GM13977 (cell line): ENCODE data around the gene MAGI1.

Experiments
- DNase-seq: peaks from one replicate; pipeline ENCODE4 v3.0.0; 2012; ENCODE audit warnings: low spot score
- in situ Hi-C: fragments of 300-500 bp; cut with MboI; formaldehyde crosslinking; loops from one replicate; pipeline ENCODE4 v1.12.0; 2022; ENCODE audit warnings: low sequenced_read_pairs, low pct_unique_long_range_greater_than_20kb, mixed read lengths, inconsistent platforms; ENCODE audit not compliant: unreplicated experiment
- TF ChIP-seq, protein P1 (sequence below): IDR thresholded peaks from 2 replicates; pipeline ENCODE4 v1.5.1; 2012; ENCODE audit warnings: mild to moderate bottlenecking, control low read depth; ENCODE audit not compliant: insufficient read depth; ENCODE audit errors: extremely low read depth, missing control alignments

The MAGI1 gene

GRCh38 chr3:65490114-65490513, 548.6 kb downstream of the MAGI1 start:
- TF ChIP-seq, protein P1, sequence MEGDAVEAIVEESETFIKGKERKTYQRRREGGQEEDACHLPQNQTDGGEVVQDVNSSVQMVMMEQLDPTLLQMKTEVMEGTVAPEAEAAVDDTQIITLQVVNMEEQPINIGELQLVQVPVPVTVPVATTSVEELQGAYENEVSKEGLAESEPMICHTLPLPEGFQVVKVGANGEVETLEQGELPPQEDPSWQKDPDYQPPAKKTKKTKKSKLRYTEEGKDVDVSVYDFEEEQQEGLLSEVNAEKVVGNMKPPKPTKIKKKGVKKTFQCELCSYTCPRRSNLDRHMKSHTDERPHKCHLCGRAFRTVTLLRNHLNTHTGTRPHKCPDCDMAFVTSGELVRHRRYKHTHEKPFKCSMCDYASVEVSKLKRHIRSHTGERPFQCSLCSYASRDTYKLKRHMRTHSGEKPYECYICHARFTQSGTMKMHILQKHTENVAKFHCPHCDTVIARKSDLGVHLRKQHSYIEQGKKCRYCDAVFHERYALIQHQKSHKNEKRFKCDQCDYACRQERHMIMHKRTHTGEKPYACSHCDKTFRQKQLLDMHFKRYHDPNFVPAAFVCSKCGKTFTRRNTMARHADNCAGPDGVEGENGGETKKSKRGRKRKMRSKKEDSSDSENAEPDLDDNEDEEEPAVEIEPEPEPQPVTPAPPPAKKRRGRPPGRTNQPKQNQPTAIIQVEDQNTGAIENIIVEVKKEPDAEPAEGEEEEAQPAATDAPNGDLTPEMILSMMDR, result no peak
- in situ Hi-C loops, result no loop called here
- no peak for DNase-seq

DNA sequence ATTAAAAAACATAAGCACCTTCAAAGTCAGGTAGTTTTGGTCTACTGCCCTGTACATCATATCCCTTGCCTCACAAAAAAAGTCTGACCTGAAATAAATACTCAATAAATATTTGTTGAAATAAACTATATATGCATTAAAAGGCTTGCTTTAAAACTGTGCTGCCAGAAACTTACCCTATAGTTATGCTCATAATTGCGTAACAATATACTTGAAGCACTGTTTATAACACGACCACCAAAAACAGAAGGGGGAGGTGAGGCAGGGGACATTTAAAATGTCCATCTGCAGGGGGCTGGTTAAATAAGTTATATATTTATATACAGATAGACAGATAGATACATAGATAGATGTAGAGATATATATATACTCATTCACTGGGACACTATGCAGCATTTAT, 549.5 kb downstream of the MAGI1 start:
- TF ChIP-seq, protein P1, result no peak
- in situ Hi-C loops, result no loop called here
- no peak for DNase-seq

DNA sequence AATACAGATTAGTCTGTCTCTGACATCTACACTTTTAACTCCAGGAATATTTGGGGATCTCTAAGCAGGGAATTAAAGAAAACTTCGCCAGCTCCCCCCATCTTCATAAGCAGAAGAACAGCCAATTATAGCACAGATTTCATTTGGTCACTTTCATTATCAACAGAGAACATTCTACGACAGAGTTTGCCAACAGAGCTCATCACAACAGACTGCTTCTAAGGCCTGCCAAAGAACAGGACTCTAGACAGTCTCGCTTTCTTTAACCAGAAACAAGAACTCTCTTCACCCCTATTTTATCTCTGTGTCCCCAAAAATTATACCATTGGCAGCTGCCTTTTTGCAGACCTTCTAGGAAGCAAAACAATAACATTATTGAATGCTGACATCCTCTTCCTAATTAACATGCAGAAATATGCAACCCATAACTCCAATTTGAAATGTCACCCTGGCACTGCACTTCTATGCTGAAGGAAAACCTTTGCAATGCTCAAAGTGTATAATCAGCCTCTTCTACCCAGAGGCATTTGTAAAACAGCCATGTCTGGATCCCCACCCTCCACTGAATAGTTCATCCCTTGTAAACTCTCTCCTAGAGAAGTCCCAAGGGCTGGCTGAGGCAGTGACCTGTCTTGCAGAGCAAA, 552.8 kb downstream of the MAGI1 start:
- DNase-seq, result no peak
- TF ChIP-seq, protein P1, result no peak
- in situ Hi-C loops, result no loop called here

GRCh38 chr3:65484964-65485363, 553.8 kb downstream of the MAGI1 start:
- in situ Hi-C loops, result no loop called here
- no peak for DNase-seq
- TF ChIP-seq, protein P1, result no peak

- TF ChIP-seq, protein P1, result no peak
- in situ Hi-C loops, result no loop called here
- DNase-seq, result no peak
Measured at GRCh38 chr3:65483480-65483879, 555.2 kb downstream of the MAGI1 start.

DNA sequence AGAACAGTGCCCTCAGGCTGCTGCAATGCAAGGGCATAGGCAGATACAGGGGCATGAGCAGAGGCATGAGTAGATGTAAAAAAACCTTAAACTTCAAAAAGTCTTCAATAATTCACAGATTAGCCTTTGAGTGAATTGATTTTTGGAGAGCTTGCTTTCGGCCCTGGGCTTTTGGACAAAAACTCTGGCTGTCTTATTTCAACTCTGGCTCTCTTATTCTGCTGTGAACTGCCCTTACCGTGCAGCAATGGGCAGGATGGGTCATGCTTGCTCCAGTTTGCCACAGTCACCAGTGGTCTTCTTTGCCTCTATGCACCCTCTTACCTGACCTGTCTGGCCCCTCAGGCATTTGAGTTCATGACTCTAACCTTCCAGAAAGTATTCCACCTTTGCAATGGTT, 555.7 kb downstream of the MAGI1 start:
- in situ Hi-C loops, result no loop called here
- DNase-seq, result no peak
- TF ChIP-seq, protein P1, result no peak

- TF ChIP-seq, protein P1, result no peak
- in situ Hi-C loops, result no loop called here
- DNase-seq, result no peak
Measured at GRCh38 chr3:65481085-65481484, 557.6 kb downstream of the MAGI1 start.
